ENCODE data around the gene EYA3.

Gene EYA3

DNA sequence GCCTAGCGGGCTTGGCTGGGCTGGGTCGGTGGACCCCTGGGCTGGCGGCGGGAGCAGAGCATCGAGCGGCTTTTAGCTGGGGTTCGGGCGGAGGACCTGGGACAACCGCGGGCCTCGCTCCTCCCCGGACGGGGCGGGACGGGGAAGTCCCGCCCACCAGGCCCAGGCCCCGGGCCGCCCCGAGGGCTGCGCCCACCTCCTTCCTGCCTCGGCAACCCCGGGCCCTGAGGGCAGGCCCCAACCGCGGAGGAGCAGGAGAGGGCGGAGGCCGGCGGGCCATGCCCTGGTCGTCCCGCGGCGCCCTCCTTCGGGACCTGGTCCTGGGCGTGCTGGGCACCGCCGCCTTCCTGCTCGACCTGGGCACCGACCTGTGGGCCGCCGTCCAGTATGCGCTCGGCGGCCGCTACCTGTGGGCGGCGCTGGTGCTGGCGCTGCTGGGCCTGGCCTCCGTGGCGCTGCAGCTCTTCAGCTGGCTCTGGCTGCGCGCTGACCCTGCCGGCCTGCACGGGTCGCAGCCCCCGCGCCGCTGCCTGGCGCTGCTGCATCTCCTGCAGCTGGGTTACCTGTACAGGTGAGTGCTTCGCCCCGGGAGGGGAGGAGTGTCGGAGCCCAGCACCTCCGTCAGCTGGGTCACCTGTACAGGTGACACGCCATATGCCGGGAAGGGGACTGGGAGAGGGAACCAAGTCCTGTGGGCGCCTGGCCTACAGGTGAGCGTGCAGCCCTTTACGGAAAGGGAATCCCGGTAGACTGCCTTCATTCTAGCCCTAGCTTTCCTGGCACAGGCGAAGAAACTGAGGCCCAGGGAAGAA, 128.4 kb downstream of the EYA3 start, which contains the start of gene XKR8:
XKR8 (plus strand) TSS at position 182 of the 812 bp plus-strand sequence; CDS start at position 279, 97 bp downstream.
- peak within 1 kb of the TSS; percentile 76 for H3K27ac ChIP-seq
- TF ChIP-seq, protein P1, sequence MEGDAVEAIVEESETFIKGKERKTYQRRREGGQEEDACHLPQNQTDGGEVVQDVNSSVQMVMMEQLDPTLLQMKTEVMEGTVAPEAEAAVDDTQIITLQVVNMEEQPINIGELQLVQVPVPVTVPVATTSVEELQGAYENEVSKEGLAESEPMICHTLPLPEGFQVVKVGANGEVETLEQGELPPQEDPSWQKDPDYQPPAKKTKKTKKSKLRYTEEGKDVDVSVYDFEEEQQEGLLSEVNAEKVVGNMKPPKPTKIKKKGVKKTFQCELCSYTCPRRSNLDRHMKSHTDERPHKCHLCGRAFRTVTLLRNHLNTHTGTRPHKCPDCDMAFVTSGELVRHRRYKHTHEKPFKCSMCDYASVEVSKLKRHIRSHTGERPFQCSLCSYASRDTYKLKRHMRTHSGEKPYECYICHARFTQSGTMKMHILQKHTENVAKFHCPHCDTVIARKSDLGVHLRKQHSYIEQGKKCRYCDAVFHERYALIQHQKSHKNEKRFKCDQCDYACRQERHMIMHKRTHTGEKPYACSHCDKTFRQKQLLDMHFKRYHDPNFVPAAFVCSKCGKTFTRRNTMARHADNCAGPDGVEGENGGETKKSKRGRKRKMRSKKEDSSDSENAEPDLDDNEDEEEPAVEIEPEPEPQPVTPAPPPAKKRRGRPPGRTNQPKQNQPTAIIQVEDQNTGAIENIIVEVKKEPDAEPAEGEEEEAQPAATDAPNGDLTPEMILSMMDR (IDR thresholded peaks at IDR 0.05): peak; percentile 94
- TF ChIP-seq ZFX (IDR thresholded peaks at IDR 0.05; ENCODE audit: borderline replicate concordance): no peak

DNA sequence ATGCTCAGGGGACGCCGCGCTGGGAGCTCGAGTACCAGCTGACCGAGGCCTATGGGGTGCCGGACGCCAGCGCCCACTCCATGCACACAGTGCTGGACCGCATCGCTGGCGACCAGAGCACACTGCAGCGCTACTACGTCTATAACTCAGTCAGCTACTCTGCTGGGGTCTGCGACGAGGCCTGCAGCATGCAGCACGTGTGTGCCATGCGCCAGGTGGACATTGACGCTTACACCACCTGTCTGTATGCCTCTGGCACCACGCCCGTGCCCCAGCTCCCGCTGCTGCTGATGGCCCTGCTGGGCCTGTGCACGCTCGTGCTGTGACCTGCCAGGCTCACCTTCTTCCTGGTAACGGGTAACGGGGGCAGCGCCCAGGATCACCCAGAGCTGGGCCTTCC, 129.9 kb downstream of the EYA3 start:
- H3K27ac ChIP-seq: no peak overlapping the region
- TF ChIP-seq, protein P1 (IDR thresholded peaks at IDR 0.05): no peak
- TF ChIP-seq ZFX (IDR thresholded peaks at IDR 0.05; ENCODE audit: borderline replicate concordance): no peak

DNA sequence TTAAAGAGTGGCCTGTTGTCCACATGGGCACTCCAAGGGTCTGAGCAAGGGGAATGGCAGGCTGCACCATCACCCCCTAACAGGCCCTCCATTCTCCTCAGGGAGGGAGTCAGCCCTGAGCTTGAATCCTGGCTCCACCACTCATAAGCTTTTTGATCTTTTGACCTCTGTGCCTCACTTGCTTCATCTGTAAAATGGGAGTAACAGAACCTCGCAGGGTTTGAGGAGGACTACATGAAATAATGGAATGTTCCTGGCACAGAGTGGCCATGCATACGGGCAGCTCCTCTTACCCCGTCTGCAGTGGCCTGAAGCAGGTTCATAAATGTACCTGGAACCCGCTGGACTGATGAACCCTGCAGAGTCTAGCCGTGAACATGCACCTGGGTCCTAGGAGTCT, 130.8 kb downstream of the EYA3 start:
- no peak overlapping the region for H3K27ac ChIP-seq
- no peak for TF ChIP-seq ZFX (IDR thresholded peaks at IDR 0.05; ENCODE audit: borderline replicate concordance)
- TF ChIP-seq, protein P1 (IDR thresholded peaks at IDR 0.05): no peak

DNA sequence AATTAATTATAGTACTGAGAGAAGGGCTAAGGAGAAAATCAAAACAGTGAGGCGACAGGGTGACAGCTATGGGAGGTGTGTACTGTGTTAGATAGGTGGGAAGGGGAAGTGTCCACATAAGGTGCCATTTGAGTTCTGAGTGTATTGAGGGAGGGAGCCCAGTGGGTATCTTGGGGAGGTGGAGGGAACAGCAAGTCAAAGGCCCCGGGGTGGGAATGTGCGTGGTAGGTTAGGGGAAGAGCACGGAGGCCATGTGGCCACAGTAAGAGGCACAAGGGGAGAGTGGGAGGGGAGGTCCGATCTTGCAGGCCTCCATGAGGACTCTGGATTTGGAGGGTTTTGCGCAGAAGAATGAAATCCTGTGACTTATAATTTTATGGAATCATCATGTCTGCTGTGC, 131.6 kb downstream of the EYA3 start:
- no peak for TF ChIP-seq ZFX (IDR thresholded peaks at IDR 0.05; ENCODE audit: borderline replicate concordance)
- no peak overlapping the region for H3K27ac ChIP-seq

DNA sequence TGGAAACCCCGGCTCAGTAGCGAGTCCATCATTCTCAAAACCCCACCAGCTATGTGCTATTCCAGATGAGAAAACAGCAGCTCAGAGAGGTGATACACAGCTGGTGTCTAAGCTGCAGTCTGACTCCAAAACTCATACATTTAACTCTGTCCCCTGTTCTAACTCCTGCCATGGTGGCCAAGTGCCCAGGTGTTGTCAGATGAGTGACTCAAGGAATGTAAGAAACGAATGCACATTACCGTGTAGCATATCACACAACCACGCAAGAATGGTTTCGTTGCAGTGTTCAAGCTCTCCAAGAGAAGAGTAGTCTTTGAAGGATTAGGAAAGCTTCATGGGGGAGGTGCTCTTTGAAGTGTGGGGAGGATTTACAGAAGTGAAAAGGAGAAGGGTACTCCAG, 133.3 kb downstream of the EYA3 start:
- no peak overlapping the region for H3K27ac ChIP-seq
- TF ChIP-seq, protein P1 (IDR thresholded peaks at IDR 0.05): no peak
- TF ChIP-seq ZFX (IDR thresholded peaks at IDR 0.05; ENCODE audit: borderline replicate concordance): no peak

DNA sequence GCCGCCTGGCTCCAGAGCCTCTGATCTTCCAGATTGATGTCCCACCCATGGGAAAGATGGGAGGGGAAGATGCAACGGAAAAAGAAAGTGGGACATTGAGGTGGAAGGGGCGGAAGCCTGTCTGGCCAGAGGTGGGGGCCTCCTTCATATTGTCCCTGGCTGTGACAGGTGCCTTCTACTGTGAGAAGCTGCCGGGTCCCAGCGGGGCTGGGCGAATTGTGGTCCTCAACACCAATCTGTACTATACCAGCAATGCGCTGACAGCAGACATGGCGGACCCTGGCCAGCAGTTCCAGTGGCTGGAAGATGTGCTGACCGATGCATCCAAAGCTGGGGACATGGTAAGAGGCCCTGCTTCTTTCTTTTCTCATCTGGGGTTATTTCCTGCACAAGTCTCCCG, 134.2 kb downstream of the EYA3 start:
- no peak for TF ChIP-seq ZFX (IDR thresholded peaks at IDR 0.05; ENCODE audit: borderline replicate concordance)
- TF ChIP-seq, protein P1 (IDR thresholded peaks at IDR 0.05): no peak
- no peak overlapping the region for H3K27ac ChIP-seq

DNA sequence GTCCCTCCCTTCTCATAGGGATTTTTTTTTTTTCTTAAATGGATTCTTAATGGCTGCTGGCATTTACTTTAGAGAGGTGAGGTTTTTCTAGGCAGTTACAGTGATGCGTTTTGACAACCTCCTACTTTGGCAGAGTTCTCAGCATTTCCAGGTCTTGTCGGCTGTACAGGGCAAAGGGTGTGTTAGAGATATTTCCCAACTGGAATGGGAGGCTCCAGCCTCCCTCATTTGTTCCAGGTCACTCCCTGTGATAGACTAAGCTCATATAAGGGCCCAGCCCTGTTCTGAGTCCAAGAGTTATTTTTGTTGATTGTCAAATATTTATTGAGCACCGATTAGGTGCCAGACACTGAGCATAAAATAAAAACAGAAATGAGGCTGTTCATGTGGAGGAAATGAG, 136.3 kb downstream of the EYA3 start:
- no peak overlapping the region for H3K27ac ChIP-seq
- TF ChIP-seq ZFX (IDR thresholded peaks at IDR 0.05; ENCODE audit: borderline replicate concordance): no peak
- TF ChIP-seq, protein P1 (IDR thresholded peaks at IDR 0.05): no peak

Data from 22Rv1 (cell line).